HepG2 (cell line): ENCODE measurements around the gene PSMC3IP. TPM values are rescaled to one million over a fixed set of nuclear protein-coding genes. Genes with fewer than 3 reads are reported as not detected.

Experiments
- ATF7-NPFF ChIP-seq: sonication (generic); formaldehyde crosslinking; IDR thresholded peaks from 2 replicates; pipeline ENCODE4 v1.8.1; 2023; ENCODE audit warnings: mild to moderate bottlenecking, low read depth, missing genetic modification reagents, moderate library complexity
- CC2D1A ChIP-seq: sonication (generic); formaldehyde crosslinking; IDR thresholded peaks from 2 replicates; pipeline ENCODE4 v1.8.1; 2023; ENCODE audit warnings: mild to moderate bottlenecking, missing genetic modification reagents
- CENPT ChIP-seq: sonication (generic); formaldehyde crosslinking; IDR thresholded peaks from 2 replicates; pipeline ENCODE4 v1.8.0; 2022; ENCODE audit warnings: low read depth, mild to moderate bottlenecking, moderate library complexity, missing genetic modification reagents
- FOSL2 ChIP-seq: sonication (generic); formaldehyde crosslinking; IDR thresholded peaks from 2 replicates; pipeline ENCODE4 v1.4.0; 2020; ENCODE audit warnings: missing genetic modification reagents
- GATAD2A ChIP-seq: IDR thresholded peaks from 2 replicates; pipeline ENCODE4 v1.6.1; 2016
- GLI4 ChIP-seq: sonication (generic); formaldehyde crosslinking; IDR thresholded peaks from 2 replicates; pipeline ENCODE4 v1.5.1; 2020; ENCODE audit warnings: missing genetic modification reagents, mild to moderate bottlenecking, moderate library complexity, borderline replicate concordance
- HNRNPK ChIP-seq: fragments of 200-400 bp; formaldehyde crosslinking; IDR thresholded peaks from 2 replicates; pipeline ENCODE4 v1.6.1; 2018; ENCODE audit warnings: low read length, low read depth, moderate library complexity, mild to moderate bottlenecking; ENCODE audit not compliant: poor library complexity, severe bottlenecking
- IRX3 ChIP-seq: sonication (generic); formaldehyde crosslinking; IDR thresholded peaks from 2 replicates; pipeline ENCODE4 v1.8.1; 2023; ENCODE audit warnings: mild to moderate bottlenecking, low read depth, missing genetic modification reagents, borderline replicate concordance
- TRIM22 ChIP-seq: fragments of 450-650 bp; IDR thresholded peaks from 2 replicates; pipeline ENCODE4 v1.6.1; 2017
- ZBTB3 ChIP-seq: sonication (generic); formaldehyde crosslinking; IDR thresholded peaks from 2 replicates; pipeline ENCODE4 v1.4.0; 2020; ENCODE audit warnings: low read depth, mild to moderate bottlenecking, moderate library complexity, missing genetic modification reagents, borderline replicate concordance
- ZNF446 ChIP-seq: sonication (generic); formaldehyde crosslinking; IDR thresholded peaks from 2 replicates; pipeline ENCODE4 v1.5.0; 2020; ENCODE audit warnings: mild to moderate bottlenecking, missing genetic modification reagents
- ZNF557 ChIP-seq: sonication (generic); formaldehyde crosslinking; IDR thresholded peaks from 2 replicates; pipeline ENCODE4 v1.4.0; 2020; ENCODE audit warnings: missing genetic modification reagents
- ZNF782 ChIP-seq: sonication (generic); formaldehyde crosslinking; IDR thresholded peaks from 2 replicates; pipeline ENCODE4 v1.4.0; 2020; ENCODE audit warnings: missing genetic modification reagents, mild to moderate bottlenecking, borderline replicate concordance
- polyA plus RNA-seq, 8 experiments: library from polyadenylated mRNA; depleted of rRNA in 3 of 8; stranded (reverse) in 7 of 8; unstranded in 1 of 8; fragments of >200 nt; fragmentation: Illumina TruSeq in 4 of 8; extraction: Trizol in 4 of 8; gene quantifications; 2 replicates each; pipeline versions ENCODE4 v1.2.1 to v1.2.3, GENCODE V29; 2011 to 2016; ENCODE audit warnings: low read depth in 4 of 8, missing spikeins in 1 of 8, mixed read lengths in 1 of 8; ENCODE audit not compliant: insufficient read depth in 1 of 8
- total RNA-seq, 5 experiments: library from RNA; depleted of rRNA; stranded (reverse); fragments of >200 nt; fragmentation: Illumina TruSeq; extraction: Trizol; gene quantifications; 2 replicates each; pipeline ENCODE4 v1.2.3, GENCODE V29; 2016; ENCODE audit warnings: low read depth in 1 of 5
- TF ChIP-seq, protein P1 (sequence below): sonication (generic); formaldehyde crosslinking; IDR thresholded peaks from 2 replicates; pipeline ENCODE4 v1.9.0; 2021; ENCODE audit warnings: mild to moderate bottlenecking, missing genetic modification reagents
- TF ChIP-seq, protein P2 (sequence below): sonication (generic); formaldehyde crosslinking; conservative IDR thresholded peaks from 2 replicates; pipeline ENCODE4 v1.8.0; 2022; ENCODE audit warnings: mild to moderate bottlenecking, moderate library complexity, missing genetic modification reagents
- TF ChIP-seq, protein P3 (sequence below): sonication (generic); formaldehyde crosslinking; conservative IDR thresholded peaks from 2 replicates; pipeline ENCODE4 v1.8.0; 2022; ENCODE audit warnings: missing genetic modification reagents

PSMC3IP gene
- total and polyA plus RNA-seq, 2 of the 13 experiments (the other 11 are each of a cell fraction or from before 2014, with no cell fraction given) = 6.5 to 22.4 TPM

GRCh38 chr17:42562388-42563142, 15.0 kb downstream of the PSMC3IP start (continued):
- TF ChIP-seq, protein P1, sequence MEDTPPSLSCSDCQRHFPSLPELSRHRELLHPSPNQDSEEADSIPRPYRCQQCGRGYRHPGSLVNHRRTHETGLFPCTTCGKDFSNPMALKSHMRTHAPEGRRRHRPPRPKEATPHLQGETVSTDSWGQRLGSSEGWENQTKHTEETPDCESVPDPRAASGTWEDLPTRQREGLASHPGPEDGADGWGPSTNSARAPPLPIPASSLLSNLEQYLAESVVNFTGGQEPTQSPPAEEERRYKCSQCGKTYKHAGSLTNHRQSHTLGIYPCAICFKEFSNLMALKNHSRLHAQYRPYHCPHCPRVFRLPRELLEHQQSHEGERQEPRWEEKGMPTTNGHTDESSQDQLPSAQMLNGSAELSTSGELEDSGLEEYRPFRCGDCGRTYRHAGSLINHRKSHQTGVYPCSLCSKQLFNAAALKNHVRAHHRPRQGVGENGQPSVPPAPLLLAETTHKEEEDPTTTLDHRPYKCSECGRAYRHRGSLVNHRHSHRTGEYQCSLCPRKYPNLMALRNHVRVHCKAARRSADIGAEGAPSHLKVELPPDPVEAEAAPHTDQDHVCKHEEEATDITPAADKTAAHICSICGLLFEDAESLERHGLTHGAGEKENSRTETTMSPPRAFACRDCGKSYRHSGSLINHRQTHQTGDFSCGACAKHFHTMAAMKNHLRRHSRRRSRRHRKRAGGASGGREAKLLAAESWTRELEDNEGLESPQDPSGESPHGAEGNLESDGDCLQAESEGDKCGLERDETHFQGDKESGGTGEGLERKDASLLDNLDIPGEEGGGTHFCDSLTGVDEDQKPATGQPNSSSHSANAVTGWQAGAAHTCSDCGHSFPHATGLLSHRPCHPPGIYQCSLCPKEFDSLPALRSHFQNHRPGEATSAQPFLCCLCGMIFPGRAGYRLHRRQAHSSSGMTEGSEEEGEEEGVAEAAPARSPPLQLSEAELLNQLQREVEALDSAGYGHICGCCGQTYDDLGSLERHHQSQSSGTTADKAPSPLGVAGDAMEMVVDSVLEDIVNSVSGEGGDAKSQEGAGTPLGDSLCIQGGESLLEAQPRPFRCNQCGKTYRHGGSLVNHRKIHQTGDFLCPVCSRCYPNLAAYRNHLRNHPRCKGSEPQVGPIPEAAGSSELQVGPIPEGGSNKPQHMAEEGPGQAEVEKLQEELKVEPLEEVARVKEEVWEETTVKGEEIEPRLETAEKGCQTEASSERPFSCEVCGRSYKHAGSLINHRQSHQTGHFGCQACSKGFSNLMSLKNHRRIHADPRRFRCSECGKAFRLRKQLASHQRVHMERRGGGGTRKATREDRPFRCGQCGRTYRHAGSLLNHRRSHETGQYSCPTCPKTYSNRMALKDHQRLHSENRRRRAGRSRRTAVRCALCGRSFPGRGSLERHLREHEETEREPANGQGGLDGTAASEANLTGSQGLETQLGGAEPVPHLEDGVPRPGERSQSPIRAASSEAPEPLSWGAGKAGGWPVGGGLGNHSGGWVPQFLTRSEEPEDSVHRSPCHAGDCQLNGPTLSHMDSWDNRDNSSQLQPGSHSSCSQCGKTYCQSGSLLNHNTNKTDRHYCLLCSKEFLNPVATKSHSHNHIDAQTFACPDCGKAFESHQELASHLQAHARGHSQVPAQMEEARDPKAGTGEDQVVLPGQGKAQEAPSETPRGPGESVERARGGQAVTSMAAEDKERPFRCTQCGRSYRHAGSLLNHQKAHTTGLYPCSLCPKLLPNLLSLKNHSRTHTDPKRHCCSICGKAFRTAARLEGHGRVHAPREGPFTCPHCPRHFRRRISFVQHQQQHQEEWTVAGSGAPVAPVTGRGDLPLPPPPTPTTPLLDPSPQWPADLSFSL = peak; percentile 54; the same call in 1 of the 2 replicates
- TF ChIP-seq GATAD2A (CRISPR knock-in tag) (no peak), CENPT (CRISPR knock-in tag) (no peak), FOSL2 (CRISPR knock-in tag) (peak; percentile 3; the same call in 1 of the 2 replicates), ZBTB3 (CRISPR knock-in tag) (peak; percentile 35; the same call in 1 of the 2 replicates), TRIM22 (no peak), ATF7-NPFF (CRISPR knock-in tag) (peak; percentile 68; the same call in 1 of the 2 replicates), HNRNPK (no peak), ZNF782 (CRISPR knock-in tag) (peak; percentile 86; the same call in 1 of the 2 replicates), ZNF557 (no peak), IRX3 (CRISPR knock-in tag) (peak; percentile 77; the same call in 1 of the 2 replicates), CC2D1A (CRISPR knock-in tag) (no peak), ZNF446 (CRISPR knock-in tag) (no peak; the same call in 1 of the 2 replicates), GLI4 (CRISPR knock-in tag) (peak; percentile 95; the same call in 1 of the 2 replicates)
- TF ChIP-seq, protein P2, sequence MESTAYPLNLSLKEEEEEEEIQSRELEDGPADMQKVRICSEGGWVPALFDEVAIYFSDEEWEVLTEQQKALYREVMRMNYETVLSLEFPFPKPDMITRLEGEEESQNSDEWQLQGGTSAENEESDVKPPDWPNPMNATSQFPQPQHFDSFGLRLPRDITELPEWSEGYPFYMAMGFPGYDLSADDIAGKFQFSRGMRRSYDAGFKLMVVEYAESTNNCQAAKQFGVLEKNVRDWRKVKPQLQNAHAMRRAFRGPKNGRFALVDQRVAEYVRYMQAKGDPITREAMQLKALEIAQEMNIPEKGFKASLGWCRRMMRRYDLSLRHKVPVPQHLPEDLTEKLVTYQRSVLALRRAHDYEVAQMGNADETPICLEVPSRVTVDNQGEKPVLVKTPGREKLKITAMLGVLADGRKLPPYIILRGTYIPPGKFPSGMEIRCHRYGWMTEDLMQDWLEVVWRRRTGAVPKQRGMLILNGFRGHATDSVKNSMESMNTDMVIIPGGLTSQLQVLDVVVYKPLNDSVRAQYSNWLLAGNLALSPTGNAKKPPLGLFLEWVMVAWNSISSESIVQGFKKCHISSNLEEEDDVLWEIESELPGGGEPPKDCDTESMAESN (CRISPR knock-in tag) = peak; percentile 87
- TF ChIP-seq, protein P3, sequence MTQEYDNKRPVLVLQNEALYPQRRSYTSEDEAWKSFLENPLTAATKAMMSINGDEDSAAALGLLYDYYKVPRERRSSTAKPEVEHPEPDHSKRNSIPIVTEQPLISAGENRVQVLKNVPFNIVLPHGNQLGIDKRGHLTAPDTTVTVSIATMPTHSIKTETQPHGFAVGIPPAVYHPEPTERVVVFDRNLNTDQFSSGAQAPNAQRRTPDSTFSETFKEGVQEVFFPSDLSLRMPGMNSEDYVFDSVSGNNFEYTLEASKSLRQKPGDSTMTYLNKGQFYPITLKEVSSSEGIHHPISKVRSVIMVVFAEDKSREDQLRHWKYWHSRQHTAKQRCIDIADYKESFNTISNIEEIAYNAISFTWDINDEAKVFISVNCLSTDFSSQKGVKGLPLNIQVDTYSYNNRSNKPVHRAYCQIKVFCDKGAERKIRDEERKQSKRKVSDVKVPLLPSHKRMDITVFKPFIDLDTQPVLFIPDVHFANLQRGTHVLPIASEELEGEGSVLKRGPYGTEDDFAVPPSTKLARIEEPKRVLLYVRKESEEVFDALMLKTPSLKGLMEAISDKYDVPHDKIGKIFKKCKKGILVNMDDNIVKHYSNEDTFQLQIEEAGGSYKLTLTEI = no peak
